CD4-positive, alpha-beta T cell treated with Interferon gamma for 1 hour (primary cell): ENCODE results near the gene IGDCC3.
"Not testable (repeated sequence)": the region's sequence is repeated elsewhere in the genome, so short reads cannot be mapped to it uniquely, and the experiment has no call there.

ENCODE experiments used
- DNase-seq: peaks from one replicate; pipeline ENCODE4 v3.0.0-alpha.2; 2020

IGDCC3 gene

GRCh38 chr15:65368302-65369211 is 9.2 kb downstream of the IGDCC3 start:
- no peak for DNase-seq

DNA sequence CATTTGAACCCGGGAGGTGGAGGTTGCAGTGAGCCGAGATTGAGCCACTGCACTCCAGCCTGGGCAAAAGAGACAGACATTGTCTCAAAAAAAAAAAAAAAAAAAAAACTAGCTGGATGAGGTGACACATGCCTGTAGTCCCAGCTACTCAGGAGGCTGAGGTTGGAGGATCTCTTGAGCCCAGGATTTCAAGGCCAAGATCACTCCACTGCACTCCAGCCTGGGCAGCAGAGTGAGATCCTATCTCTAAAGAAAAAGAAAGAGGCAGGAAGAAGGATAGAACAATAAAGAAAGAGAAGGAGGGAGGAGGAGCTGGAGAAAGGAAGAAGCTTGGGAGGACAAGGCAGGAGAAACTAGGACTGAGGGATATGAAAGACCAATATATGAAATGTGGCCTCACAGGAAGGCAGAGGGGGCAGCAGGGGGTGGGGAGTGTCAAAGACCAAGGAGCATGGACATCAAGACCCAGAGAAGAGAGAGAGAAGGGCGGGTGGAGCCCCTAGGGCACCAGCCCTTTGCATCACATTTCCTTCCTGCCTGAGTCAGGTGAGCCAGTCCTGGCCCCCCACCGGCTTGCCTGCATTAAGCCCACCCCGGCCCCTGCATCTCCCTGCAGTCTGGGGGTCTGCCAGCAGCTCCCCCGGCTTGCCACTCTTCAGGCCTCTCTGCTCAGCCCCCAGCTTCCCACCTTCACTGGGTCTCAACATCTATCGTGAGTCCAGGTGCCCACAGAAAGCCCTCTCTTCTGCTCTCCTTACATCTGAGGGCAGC is 11.5 kb downstream of the IGDCC3 start:
- no peak for DNase-seq

DNA sequence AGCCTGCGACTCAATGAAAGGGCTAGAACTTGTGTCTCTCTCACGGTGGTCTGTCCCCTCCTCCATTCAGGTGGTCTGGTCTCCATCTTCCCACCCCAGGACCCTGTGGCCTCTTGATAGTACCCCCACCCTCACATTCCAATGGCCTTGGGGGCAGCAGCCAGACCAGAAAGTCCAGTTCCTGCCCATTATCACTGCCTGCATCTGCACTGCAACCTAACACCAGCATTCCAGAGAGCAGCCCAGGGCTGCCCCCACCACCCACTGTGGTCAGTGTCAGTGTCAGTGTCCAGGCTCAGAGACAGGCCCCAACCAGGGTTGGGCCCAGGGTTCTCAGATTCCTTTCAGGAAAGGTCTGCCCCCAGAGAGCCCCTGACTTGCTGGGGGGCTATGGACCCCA is 12.6 kb downstream of the IGDCC3 start:
- no peak for DNase-seq

GRCh38 chr15:65363766-65364165 is 14.0 kb downstream of the IGDCC3 start:
- no peak for DNase-seq

DNA sequence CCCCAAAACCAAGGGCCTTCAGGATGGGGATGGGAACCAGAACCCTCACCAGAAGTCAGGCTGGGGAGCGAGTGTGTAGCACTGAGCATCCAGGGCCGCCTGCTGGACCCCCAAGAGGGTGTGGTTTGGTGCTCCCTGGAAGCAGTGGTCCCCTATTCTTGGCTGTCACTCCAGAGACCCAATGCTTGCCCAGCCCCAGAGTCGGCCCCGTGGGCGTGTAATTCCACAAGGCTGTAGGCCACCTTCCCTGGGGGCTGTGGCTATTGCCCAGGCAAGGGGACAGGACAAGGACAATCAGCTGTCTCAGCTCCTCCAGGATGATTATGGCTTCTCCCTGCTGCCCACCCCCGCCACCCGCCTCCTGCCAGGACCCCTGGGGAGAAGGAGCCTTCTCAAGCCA is 14.5 kb downstream of the IGDCC3 start:
- no peak for DNase-seq

DNA sequence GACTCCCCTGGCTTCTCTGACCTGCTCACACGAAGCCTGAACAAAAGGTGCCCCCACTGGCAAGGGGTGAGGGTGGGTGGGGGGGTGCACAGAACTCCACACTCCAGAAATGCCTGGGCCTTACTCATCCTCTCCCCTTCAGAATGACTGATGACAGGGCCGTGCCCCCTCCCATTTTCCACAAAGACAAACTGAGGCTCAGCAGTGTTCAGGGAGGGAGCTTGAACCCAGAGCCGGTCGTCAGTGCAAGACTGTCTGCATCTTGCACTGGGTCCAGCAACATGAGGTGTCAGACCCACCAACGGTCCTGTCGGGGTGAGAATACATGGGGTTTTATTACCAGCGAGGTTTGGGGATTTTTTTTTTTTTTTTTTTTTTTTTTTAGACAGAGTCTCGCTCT is 15.3 kb downstream of the IGDCC3 start:
- DNase-seq, result no peak

DNA sequence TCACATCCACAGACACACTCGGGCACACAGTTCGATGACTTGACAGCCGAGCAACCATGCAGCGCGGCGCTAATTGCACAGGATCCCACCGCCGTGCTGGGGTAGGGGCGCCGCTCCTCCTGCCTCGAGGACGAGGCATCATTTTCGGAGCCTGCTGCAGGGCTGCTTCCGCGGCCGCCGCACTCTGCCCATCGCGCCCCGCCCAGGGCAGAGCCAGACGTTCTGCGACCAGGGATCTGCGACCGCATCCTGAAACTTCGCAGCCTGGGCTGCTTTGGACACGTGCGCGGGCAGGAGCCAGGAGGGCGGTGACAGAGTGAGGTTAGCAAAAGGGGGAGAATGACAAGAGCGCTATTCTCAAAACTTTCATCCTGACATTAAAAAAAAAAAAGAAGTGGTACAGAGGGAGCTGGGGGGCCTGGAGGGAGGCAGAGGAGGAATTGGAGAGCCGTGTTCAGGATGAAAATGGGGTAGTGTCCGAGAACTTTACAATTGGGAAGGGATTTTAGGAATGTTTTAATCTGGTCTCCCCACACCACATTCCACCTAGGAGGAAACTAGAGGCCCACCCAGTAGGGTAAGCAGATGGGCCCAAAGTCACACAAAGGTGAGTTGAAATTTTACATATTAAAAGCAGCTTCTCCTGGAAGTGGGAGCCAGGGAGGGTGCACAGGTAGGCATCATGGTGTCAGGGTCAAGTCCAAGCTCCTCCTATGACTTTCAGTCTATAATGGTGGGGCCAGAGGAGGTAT is 15.9 kb downstream of the IGDCC3 start:
- DNase-seq, result no peak

DNA sequence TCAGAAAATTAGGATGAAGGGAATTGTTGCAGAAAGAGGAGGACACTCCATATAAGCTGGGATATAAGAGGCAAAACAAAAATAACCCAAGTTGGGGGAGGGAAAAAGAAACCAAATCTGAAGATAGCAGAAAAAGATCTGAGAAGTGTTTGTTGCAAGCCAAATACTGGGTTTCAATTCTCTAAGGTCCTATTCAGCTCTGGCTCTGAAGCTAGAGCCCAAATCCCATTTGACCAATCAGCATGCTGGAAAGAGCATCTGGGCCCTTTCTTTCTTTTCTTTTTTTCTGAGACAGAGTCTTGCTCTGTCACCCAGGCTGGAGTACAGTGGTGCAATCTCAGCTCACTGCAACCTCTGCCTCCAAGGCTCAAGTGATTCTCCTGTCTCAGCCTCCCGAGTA is 17.3 kb downstream of the IGDCC3 start:
- no peak for DNase-seq

GRCh38 chr15:65355988-65356353 is 21.8 kb downstream of the IGDCC3 start:
- no peak for DNase-seq

DNA sequence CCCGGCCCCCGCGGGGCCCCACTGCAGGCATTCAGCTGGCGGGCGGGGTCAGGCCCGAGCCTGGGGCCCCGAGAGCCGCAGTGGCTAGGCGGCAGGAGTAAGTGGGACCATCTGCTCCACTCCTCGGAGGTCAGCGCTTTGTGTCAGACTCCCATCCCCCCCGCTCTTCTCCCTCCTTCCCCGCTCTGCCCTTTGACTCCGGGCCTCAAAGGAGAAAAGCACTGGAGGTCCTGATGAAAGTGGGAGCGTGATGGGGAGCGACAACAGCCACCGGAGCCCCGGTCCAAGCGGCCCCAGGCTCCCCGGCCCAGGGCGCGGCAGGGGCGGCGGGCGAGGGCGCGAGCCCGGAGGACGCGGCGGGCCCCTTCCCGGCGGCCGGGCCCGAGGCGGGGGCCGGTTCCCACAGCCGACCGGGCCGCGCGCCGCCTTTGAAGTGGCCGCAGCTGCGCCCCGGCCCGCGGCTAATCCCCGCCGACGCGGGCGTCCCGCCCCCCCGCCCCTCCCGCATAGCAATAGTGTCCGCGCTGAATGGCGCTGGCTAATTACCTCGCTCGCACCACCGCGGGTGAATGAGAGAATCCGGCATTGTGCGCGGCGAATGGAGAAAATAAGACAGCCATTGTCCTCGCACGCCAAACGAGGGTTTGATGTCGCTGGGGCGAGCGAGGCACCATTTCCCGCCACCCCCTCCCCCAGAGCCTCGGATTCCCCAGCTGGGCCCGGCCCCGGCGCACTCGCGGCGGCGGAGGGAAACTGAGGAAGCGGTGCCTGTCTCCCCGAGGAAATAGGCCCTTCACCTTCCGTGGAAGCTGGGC is 22.4 kb downstream of the IGDCC3 start:
- no peak for DNase-seq

- no peak for DNase-seq
Measured at GRCh38 chr15:65354835-65355172, 23.0 kb downstream of the IGDCC3 start.

- not testable (repeated sequence) for DNase-seq
Measured at GRCh38 chr15:65351972-65352371, 25.8 kb downstream of the IGDCC3 start.

DNA sequence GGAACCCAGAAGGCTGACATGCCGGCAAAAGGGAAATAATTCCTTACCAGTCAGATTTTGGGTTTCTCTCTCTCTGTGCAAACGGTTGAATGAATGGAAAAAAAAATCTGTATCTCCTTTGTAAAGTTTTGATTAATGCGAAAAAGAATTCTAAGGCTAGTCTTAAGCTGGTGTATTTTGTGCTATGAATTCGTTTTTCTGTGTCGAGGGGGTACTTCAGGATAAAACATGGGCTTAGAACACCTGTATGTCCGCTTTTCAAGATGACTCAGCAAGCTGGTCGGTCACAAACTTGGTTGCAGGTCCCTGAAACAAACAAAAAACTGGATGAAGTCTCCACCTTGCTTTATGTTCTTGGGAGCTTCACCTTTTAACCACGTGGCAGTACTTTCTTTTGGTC is 28.5 kb downstream of the IGDCC3 start:
- no peak for DNase-seq

DNA sequence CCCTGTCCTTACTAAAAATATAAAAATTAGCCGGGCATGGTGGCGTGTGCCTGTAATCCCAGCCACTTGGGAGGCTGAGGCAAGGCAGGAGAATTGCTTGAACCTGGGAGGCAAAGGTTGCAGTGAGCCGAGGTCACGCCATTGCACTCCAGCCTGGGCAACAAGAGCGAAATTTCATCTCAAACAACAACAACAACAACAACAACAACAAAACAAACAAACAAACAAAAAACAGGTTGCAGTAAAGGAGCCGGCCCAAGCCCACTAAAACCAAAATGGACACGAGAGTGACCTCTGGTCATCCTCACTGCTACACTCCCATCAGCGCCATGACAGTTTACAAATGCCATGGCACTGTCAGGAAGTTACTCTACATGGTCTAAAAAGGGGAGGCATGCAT is 30.0 kb downstream of the IGDCC3 start:
- DNase-seq, result not testable (repeated sequence)

- DNase-seq, result no peak
Measured at GRCh38 chr15:65346856-65347598, 30.8 kb downstream of the IGDCC3 start.

GRCh38 chr15:65344914-65345275 is 32.9 kb downstream of the IGDCC3 start:
- no peak for DNase-seq

GRCh38 chr15:65344214-65344913 is 33.4 kb downstream of the IGDCC3 start:
- no peak for DNase-seq

GRCh38 chr15:65343374-65343981 is 34.3 kb downstream of the IGDCC3 start:
- DNase-seq, result no peak

DNA sequence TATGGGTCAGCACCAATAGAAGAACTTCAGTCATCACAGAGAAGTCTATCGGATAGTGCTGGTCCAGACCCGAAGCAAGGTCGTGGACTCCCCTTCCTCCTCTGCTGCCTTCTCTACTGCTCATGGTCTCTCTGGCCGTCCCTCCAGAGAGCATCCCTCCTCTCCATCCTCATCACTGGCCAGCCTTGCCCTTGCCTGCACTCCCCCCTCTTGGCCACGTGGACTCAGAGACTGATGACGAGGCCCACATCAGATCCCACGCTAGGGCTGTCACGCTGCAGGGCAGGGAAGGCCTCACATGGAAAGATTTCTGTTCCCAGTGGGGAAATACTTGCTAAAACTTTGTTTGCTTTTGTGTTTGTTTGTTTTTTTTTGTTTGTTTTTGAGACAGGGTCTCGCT is 35.3 kb downstream of the IGDCC3 start:
- DNase-seq, result no peak

DNA sequence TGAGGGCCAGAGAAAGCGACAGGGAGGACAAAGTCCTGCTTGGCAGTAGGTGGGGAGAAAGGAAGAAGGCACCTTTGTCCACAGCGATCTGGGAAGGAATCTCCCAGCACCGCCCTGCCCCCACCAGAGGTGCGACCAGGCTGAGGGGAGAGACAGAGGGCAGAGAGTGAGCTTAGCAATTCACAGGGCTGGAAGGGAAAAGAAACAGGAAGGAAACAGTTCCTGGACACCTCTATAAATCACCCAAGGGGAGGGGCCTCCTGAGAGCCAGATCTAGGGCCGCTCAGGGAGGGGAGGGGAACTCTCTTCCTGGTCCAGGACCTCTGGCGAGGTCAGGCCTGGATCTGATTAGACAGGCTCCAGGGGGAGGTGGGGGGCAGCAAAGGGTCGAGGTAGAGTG is 37.9 kb downstream of the IGDCC3 start:
- DNase-seq, result no peak

GRCh38 chr15:65339416-65339815 is 38.4 kb downstream of the IGDCC3 start:
- DNase-seq, result no peak
